GM04504 (cell line): ENCODE results near the gene P2RY14.

ENCODE experiments used
- DNase-seq: peaks from one replicate; pipeline ENCODE4 v3.0.0-alpha.2; 2012; ENCODE audit warnings: low read depth

Gene P2RY14

GRCh38 chr3:151301787-151302186 lies 23.4 kb upstream of the P2RY14 start:
- no peak for DNase-seq

- DNase-seq: no peak
Measured at GRCh38 chr3:151300539-151300938, 22.2 kb upstream of the P2RY14 start.

DNA sequence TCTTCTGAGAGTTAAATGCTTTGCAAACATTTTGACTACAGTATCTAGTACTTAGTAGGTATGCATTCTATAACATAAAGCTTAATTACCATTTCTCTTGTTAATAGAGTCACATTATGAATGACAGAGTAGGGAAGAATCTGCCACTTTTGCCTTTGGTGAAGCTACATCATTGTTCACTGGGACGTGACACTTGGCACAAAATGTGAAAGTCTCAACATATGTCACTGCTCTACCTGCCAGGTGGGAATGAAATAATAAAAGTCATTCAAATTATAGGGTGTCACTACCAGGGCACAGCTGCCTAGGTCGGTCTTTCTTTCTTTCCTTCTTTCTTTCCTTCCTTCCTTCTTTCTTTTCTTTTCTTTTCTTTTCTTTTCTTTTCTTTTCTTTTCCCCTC lies 20.7 kb upstream of the P2RY14 start:
- no peak for DNase-seq

- DNase-seq: no peak
Measured at GRCh38 chr3:151297429-151297828, 19.1 kb upstream of the P2RY14 start.

DNA sequence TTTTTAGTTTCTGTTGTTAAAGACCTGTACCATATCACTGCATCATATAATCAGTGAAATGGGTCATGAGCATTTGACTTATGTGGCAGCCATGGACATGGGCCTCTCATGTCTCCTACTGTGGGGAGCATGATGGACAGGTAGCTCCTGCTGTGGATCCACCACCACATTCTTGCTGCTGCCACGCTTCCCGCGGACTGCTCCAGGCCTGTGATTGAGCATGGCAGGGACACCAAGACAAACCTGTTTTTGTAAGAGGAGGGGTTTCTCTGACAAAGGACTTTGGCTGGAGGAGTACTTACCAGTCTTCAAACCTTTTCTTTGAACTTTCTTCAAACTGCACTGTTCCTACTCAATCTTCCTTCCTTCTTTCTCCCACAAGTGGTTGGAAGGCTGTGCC lies 17.9 kb upstream of the P2RY14 start:
- no peak for DNase-seq

- no peak for DNase-seq
Measured at GRCh38 chr3:151293127-151293526, 14.8 kb upstream of the P2RY14 start.

DNA sequence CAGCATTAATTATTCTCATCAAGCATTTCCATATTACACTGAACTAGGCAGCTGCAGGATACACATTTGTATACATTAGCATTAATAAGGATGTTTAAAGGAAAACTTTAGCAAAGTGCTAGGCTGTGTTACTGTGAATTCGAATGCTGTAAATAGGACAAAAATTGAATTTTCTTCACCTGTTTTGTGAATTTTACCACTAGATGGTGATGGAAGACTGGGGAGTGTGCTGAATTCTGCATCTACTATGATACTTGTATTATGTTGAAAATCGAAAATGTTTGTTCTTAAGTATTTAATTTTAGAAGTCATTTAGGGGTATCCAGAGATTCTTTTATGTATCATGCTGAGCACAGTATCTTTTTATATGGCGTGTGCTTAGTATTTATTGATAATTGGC lies 12.3 kb upstream of the P2RY14 start:
- DNase-seq: no peak

DNA sequence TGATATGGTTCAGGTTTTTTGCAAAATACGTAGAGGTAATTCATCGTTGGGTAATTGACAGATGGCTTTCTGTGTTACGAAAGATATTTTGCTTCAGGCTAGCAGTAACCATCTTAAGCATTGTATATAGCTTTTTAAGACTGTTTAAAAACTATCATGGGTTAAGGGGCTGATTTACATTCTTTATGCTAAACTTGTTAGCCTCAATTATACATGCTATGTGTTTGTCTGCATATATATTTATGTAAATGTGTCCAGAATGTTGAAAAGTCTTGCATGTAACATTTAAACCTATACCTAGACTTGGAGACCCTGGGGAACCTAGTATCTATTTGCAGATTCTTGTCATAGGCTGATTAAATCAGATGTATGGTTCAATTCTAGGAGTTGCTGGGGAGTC lies 11.1 kb upstream of the P2RY14 start:
- DNase-seq: no peak

DNA sequence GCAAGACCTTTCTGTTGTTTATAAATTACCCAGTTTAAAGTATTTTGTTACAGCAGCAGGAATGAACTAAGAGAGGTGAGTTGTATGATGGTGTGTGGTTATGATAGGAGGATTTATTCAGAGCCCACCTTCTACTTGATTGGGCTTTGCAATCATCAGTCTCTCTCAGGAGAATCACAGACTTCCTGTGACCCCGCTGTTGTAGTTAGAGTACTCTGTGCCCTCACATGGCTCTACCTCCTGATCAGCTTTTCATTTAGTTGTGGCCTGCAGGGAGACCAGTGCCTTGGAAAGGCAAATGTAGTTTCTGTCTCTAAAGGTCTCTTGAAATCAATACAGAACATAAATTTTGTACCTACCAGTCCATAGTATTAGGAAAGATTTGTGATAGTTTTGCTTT lies 7.6 kb upstream of the P2RY14 start:
- no peak for DNase-seq

DNA sequence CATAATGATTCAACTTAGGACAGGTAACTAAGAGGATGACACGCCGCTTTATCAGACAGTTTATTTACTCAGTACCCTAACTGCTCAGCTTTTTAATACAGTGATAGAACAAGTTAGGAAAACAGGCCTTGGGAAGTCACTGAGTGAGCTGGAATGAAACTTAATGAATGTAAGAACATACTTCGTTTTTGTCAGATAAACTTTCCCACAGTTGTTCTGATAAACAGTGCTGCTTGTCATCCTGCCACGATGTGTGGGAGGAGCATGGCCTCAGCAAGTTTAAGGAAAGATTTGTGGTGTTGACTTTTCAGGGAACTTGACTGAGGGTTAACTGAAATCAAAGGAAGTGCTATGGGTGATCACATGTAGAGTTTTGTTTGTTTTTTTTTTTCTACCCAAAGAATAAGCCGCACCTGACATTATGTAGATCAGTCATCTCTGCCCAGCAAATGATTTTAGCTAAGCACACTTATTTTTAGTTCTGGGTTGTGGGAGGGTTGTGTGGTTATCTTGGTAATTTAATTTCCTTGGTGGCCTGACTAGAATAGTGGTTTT lies 5.6 kb upstream of the P2RY14 start:
- no peak for DNase-seq

GRCh38 chr3:151283387-151283786 lies 5.0 kb upstream of the P2RY14 start:
- DNase-seq: no peak

GRCh38 chr3:151282921-151283320 lies 4.6 kb upstream of the P2RY14 start:
- DNase-seq: peak; percentile 28

- DNase-seq: no peak
Measured at GRCh38 chr3:151281671-151282324, 3.5 kb upstream of the P2RY14 start.

DNA sequence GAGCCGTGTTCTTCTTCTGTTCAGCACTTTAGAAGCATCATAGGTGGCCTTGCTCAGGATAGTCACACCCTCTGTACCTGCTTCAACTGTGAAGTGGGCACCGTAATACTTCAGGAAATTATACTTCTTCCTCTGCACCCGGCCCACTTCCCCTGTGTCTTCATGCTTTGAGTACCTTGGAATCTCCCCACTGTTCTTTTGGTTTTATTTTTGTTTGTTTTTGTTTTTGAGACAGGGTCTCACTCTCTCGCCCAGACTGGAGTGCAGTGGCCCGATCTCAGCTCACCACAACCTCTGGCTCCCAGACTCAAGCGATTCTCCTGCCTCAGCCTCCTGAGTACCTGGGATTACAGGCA lies 1.7 kb downstream of the P2RY14 start:
- DNase-seq: no peak

- DNase-seq: no peak
Measured at GRCh38 chr3:151276038-151276686, 2.2 kb downstream of the P2RY14 start.

DNA sequence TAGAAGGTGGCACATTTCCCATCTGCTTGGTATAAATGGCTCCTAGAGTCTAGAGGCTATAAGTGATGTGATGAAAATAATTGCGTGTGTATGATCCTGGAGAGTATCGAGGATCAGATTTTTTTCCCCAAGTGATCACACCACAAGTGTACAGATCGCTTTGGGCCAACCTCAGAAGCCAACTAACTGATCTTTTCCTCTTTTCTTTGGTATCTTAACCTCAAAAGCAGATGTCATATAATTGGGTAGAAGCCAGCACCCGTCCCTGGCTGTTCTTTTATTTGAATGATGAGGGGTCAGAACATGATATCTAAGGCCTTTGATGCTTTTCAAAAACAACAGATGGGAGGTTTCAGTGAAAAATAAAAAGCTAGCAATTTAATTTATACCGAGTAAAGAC lies 3.3 kb downstream of the P2RY14 start:
- no peak for DNase-seq

DNA sequence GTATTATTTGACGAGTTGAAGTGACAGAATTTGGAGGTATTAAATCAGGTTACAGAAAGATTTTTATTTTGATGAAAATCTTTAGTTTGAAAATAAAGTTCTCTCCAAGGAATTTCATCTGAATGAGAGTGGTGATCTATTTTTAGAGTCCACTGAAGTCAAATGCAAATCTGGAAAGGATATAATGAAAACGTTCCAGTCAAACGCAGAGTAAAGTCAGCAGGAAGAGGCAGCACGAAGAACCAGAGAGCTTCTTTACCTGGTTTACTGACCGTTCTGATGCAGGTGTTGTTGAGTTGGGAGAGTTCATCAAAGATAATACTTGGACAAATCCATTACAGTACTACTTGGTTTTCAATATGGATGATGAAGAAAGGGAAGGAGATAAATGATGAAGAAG lies 8.7 kb downstream of the P2RY14 start:
- no peak for DNase-seq

DNA sequence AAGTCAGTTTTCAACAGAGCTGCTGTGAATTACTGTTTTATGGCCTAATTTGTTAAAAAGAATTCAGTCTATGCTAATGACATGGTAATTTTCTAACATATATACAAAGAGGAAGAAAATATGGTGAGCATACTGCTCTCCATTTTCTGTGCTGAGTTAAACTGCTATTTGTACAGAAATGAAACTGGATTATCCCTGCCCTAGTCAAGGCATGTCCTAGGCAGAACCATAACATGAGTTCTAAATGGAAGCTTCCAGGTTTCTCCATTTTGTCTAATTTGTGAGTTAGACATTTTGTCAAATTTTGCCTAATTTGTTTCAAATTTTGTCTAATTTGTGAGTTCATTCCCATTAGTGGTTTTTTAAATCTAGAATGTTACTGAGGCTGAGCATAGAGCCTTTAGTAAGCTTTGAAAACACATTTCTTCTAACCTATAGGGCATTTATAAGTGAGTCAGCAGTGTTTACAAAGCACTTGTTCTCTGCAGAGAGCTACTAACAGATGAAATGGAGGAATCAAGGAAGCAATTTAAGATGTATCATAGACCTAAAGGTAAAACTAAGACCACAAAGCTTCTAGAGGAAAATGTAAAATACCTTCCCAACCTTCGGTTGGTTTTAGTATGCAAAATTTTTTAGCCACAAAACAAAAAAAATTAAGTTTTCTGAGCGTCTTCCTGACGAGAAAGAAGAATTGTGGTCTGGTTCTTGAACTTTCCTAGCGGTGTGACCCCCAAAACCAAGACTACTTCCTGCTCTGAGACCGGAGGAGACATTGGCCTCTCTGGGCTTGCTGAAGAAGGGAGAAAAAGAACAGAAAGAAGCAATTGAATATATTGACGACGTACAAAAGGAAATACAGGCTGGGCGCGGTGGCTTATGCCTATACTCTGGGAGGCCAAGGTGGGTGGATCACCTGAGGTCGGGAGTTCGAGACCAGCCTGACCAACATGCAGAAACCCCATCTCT lies 9.8 kb downstream of the P2RY14 start:
- no peak for DNase-seq

DNA sequence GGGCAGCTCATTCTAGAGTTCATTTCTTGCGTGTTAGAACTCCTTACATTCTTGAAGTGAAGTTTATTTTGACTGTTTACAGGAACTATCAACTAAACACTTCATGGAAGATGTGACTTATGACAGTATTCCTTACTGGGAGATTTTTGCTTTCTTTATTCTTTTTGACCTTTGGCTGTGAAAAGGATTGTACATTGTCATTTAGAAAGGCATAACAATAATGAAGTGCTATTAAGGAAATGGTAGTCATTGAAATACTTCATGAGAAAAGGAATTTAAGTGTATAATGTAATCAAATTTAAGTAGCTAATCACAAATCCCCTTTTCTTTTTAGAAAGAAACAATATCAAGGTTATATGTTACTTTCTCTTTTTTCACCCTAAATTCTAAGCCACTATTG lies 11.3 kb downstream of the P2RY14 start:
- no peak for DNase-seq

- no peak for DNase-seq
Measured at GRCh38 chr3:151265866-151266265, 12.5 kb downstream of the P2RY14 start.

- no peak for DNase-seq
Measured at GRCh38 chr3:151265166-151265565, 13.2 kb downstream of the P2RY14 start.

DNA sequence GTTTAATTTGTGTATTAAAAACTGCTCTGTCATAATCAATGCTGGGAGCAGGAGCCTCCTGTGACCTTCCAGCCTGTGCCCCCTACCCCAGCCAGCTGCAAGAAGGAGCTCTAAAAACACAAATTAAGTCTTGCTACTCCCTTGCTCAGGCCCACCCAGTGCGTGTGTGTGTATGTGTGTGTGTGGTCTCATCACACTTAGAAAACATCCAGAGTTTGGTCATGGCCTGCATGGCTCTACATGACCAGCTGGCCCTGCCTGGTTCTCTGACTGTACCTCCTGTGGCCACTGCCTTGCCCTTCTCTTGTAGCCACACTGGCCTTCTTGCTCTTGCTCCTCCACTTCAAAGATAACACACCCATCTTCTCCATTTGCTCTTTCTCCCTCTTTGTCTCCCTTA lies 13.7 kb downstream of the P2RY14 start:
- no peak for DNase-seq
